ENCODE results near the gene NCAPD2.
"Not testable (repeated sequence)": the region's sequence is repeated elsewhere in the genome, so short reads cannot be mapped to it uniquely, and the experiment has no call there.

NCAPD2 gene

GRCh38 chr12:6494258-6494743, 399 bp downstream of the NCAPD2 start:
- CTCF ChIA-PET, result interaction anchor here (0.7 to 2.4 kb wide), 7 partner anchors 12 to 70 kb away, joined by 4 to 6 read pairs (median 4); no protein-coding TSS in a partner anchor
- TF ChIP-seq CTCF (IDR thresholded peaks at IDR 0.05; ENCODE audit: control extremely low read depth, extremely low read depth, low read depth, missing control alignments), result no peak

GRCh38 chr12:6494968-6495367, 1.1 kb downstream of the NCAPD2 start:
- ChIA-PET POLR2A (interaction anchor here (0.9 to 1.1 kb wide), 3 partner anchors 24 to 39 kb away, joined by 3 to 6 read pairs (median 4); partner anchors contain the start of gene VAMP1), CTCF (interaction anchor here (0.7 to 2.4 kb wide), 7 partner anchors 11 to 71 kb away, joined by 4 to 6 read pairs (median 4); no protein-coding TSS in a partner anchor)
- no peak for TF ChIP-seq CTCF (IDR thresholded peaks at IDR 0.05; ENCODE audit: control extremely low read depth, extremely low read depth, low read depth, missing control alignments)
- DNase-seq (ENCODE audit: extremely low spot score), result no peak

More at GRCh38 chr12:6494258-6494743, 399 bp downstream of the NCAPD2 start:
- POLR2A ChIA-PET, result interaction anchor here (0.9 kb wide), 1 partner anchor 24 kb away, joined by 4 read pairs; the partner anchor contains the start of gene VAMP1
- DNase-seq (ENCODE audit: extremely low spot score), result no peak

GRCh38 chr12:6497291-6497690, 3.4 kb downstream of the NCAPD2 start:
- CTCF ChIA-PET, result interaction anchor here (0.8 to 1.4 kb wide), 7 partner anchors 9 to 73 kb away, joined by 3 to 4 read pairs (median 3); no protein-coding TSS in a partner anchor
- POLR2A ChIA-PET; DNase-seq (ENCODE audit: extremely low spot score): not testable (repeated sequence)

GRCh38 chr12:6500466-6500865, 6.6 kb downstream of the NCAPD2 start:
- ChIA-PET CTCF (interaction anchor here (1.0 to 1.4 kb wide), 7 partner anchors 12 to 76 kb away, joined by 3 to 6 read pairs (median 3); partner anchors contain the start of gene VAMP1), POLR2A (interaction anchor here (1.6 to 2.1 kb wide), 2 partner anchors 30 to 34 kb away, joined by 5 read pairs; partner anchors contain the start of gene VAMP1)
- no peak for TF ChIP-seq CTCF (IDR thresholded peaks at IDR 0.05; ENCODE audit: control extremely low read depth, extremely low read depth, low read depth, missing control alignments)
- DNase-seq (ENCODE audit: extremely low spot score), result no peak

GRCh38 chr12:6507102-6507998, 13.4 kb downstream of the NCAPD2 start:
- POLR2A ChIA-PET, result no interaction called here
- TF ChIP-seq CTCF (IDR thresholded peaks at IDR 0.05; ENCODE audit: control extremely low read depth, extremely low read depth, low read depth, missing control alignments), result no peak
- CTCF ChIA-PET, result interaction anchor here (1.2 kb wide), 1 partner anchor 47 kb away, joined by 3 read pairs; no protein-coding TSS in a partner anchor
- DNase-seq (ENCODE audit: extremely low spot score), result no peak

- no peak for TF ChIP-seq CTCF (IDR thresholded peaks at IDR 0.05; ENCODE audit: control extremely low read depth, extremely low read depth, low read depth, missing control alignments)
- POLR2A ChIA-PET, result no interaction called here
- CTCF ChIA-PET, result no interaction called here
- DNase-seq (ENCODE audit: extremely low spot score), result no peak
Observed at GRCh38 chr12:6508087-6508486, 14.2 kb downstream of the NCAPD2 start.

All from GM10248 (cell line).